Astrocyte (in vitro differentiated cells and primary cell): ENCODE results near the gene PI3.

Experiments used
- EZH2 ChIP-seq: IDR thresholded peaks from 2 replicates; pipeline ENCODE4 v1.6.1; 2012; ENCODE audit warnings: mild to moderate bottlenecking, low read length, inconsistent platforms; ENCODE audit not compliant: insufficient read depth
- TF ChIP-seq, protein P1 (sequence below): IDR thresholded peaks from 2 replicates; pipeline ENCODE4 v1.5.1; 2011; ENCODE audit warnings: low read depth, mild to moderate bottlenecking, inconsistent platforms, low read length, moderate library complexity; ENCODE audit not compliant: insufficient read depth

DNA sequence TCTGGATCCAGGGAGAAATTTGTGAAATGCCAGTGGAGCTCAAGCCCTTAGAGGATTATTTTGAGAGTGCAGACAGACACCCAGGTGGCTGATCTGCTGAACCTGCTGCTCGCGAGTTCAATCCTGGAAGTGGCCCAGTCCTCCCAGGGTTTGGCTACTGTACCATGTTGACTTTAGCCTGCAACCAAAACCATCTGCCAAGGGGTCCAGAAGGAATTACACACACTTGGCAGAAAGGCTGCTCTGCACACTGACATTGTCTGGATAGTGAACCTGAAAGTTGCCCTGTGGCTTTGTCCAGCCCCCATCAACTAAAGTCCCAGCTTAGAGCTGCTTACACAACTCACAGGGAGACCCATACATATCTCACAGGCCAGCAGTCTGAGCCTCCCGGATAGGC is 21.6 kb upstream of the PI3 start:
- TF ChIP-seq, protein P1, sequence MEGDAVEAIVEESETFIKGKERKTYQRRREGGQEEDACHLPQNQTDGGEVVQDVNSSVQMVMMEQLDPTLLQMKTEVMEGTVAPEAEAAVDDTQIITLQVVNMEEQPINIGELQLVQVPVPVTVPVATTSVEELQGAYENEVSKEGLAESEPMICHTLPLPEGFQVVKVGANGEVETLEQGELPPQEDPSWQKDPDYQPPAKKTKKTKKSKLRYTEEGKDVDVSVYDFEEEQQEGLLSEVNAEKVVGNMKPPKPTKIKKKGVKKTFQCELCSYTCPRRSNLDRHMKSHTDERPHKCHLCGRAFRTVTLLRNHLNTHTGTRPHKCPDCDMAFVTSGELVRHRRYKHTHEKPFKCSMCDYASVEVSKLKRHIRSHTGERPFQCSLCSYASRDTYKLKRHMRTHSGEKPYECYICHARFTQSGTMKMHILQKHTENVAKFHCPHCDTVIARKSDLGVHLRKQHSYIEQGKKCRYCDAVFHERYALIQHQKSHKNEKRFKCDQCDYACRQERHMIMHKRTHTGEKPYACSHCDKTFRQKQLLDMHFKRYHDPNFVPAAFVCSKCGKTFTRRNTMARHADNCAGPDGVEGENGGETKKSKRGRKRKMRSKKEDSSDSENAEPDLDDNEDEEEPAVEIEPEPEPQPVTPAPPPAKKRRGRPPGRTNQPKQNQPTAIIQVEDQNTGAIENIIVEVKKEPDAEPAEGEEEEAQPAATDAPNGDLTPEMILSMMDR = no peak
- TF ChIP-seq EZH2 = no peak
